Endothelial cell of umbilical vein (primary cell): ENCODE results near the gene F2RL3. TPM values are rescaled to one million over a fixed set of nuclear protein-coding genes. Genes with fewer than 3 reads are reported as not detected.

ENCODE experiments used
- BruUV-seq: library from RNA; stranded (reverse); fragments of 400-500 nt; replicated peaks from 2 replicates; lab custom pipeline; 2021; lab: Mats Ljungman, UMichigan
- CTCF ChIA-PET: fragments of 300-600, 350-600 bp; sonication (Branson Sonifier 250); formaldehyde crosslinking; loops from one replicate; lab custom pipeline; 2021; ENCODE audit warnings: antibody characterized with exemption, inconsistent platforms; lab: Charles Lee
- POLR2A ChIA-PET: fragments of 300-600, 350-600 bp; sonication (Branson Sonifier 250); formaldehyde crosslinking; loops from one replicate; lab custom pipeline; 2021; ENCODE audit warnings: antibody characterized with exemption, inconsistent platforms; lab: Charles Lee
- DNase-seq: peaks from one replicate; pipeline ENCODE4 v3.0.0-alpha.2; 2011; ENCODE audit warnings: low read depth, low spot score
- FAIRE-seq: peaks from 2 replicates; lab custom pipeline; 2011; peaks lifted over from hg19 to GRCh38; lab: Jason Lieb, UNC
- H2AFZ ChIP-seq: 2 replicates; pipeline ENCODE4 v1.6.0; 2012; ENCODE audit warnings: low read depth, low read length, control low read depth, inconsistent platforms
- H3K27ac ChIP-seq: 2 replicates; pipeline ENCODE4 v1.5.1; 2011; ENCODE audit warnings: low read depth, mild to moderate bottlenecking, control low read depth, low read length, moderate library complexity; ENCODE audit not compliant: insufficient read depth
- H3K27me3 ChIP-seq, 2 experiments: 2 replicates each; pipeline versions ENCODE4 v1.6.0 to v1.6.1; 2011; ENCODE audit warnings: low read length in 2 of 2, mixed read lengths in 1 of 2; ENCODE audit not compliant: control insufficient read depth in 2 of 2, insufficient read depth in 2 of 2
- H3K36me3 ChIP-seq, 2 experiments: 2 replicates in 1 of 2; 3 replicates in 1 of 2; pipeline ENCODE4 v1.5.1; 2011; ENCODE audit warnings: low read length in 2 of 2, mild to moderate bottlenecking in 1 of 2, moderate library complexity in 1 of 2; ENCODE audit not compliant: control insufficient read depth in 2 of 2, insufficient read depth in 2 of 2; ENCODE audit errors: extremely low read depth in 1 of 2
- H3K4me1 ChIP-seq: 3 replicates; pipeline ENCODE4 v1.5.1; 2011; ENCODE audit warnings: mild to moderate bottlenecking, low read length; ENCODE audit not compliant: control insufficient read depth, insufficient read depth; ENCODE audit errors: extremely low read depth
- H3K4me2 ChIP-seq: 2 replicates; pipeline ENCODE4 v1.6.1; 2011; ENCODE audit warnings: low read length, control low read depth, mixed read lengths; ENCODE audit not compliant: insufficient read depth
- H3K4me3 ChIP-seq, 3 experiments: fragments of 200-600 bp in 1 of 3; sonication (generic), shearing (Covaris generic) in 1 of 3; replicated peaks in 1 of 3; 2 replicates each; pipeline ENCODE4 v1.5.1; 2011 to 2016; ENCODE audit warnings: control low read depth in 3 of 3, low read length in 3 of 3, mild to moderate bottlenecking in 2 of 3, inconsistent platforms in 1 of 3, low read depth in 1 of 3, moderate library complexity in 1 of 3; ENCODE audit not compliant: insufficient read depth in 1 of 3
- H3K79me2 ChIP-seq: 2 replicates; pipeline ENCODE4 v1.6.0; 2012; ENCODE audit warnings: low read length, inconsistent platforms; ENCODE audit not compliant: control insufficient read depth, insufficient read depth
- H3K9ac ChIP-seq: replicated peaks from 2 replicates; pipeline ENCODE3; 2011; ENCODE audit warnings: low read length, control low read depth; ENCODE audit not compliant: insufficient read depth; ENCODE audit errors: extremely low read depth
- H3K9me1 ChIP-seq: replicated peaks from 3 replicates; pipeline ENCODE4 v1.6.0; 2011; ENCODE audit warnings: mild to moderate bottlenecking, low read length; ENCODE audit not compliant: control insufficient read depth, insufficient read depth; ENCODE audit errors: extremely low read depth
- H3K9me3 ChIP-seq: replicated peaks from 2 replicates; pipeline ENCODE4 v1.5.1; 2012; ENCODE audit warnings: low read length, inconsistent platforms; ENCODE audit not compliant: control insufficient read depth, insufficient read depth
- H4K20me1 ChIP-seq: replicated peaks from 2 replicates; pipeline ENCODE3; 2011; ENCODE audit warnings: mild to moderate bottlenecking, low read length; ENCODE audit not compliant: control insufficient read depth, insufficient read depth; ENCODE audit errors: extremely low read depth
- CTCF ChIP-seq, 2 donors: IDR thresholded peaks; 1 replicate in 1 of 2; 2 replicates in 1 of 2; pipeline ENCODE4 v1.5.1; 2011; ENCODE audit warnings: low read length in 2 of 2, mild to moderate bottlenecking in 2 of 2, moderate library complexity in 2 of 2, control low read depth in 1 of 2, inconsistent platforms in 1 of 2, low read depth in 1 of 2; ENCODE audit not compliant: insufficient read depth in 1 of 2; ENCODE audit errors: extremely low read depth in 1 of 2
- EZH2 ChIP-seq: IDR thresholded peaks from 2 replicates; pipeline ENCODE4 v1.6.1; 2012; ENCODE audit warnings: borderline replicate concordance, low read depth, mild to moderate bottlenecking, moderate library complexity, low read length, inconsistent platforms; ENCODE audit not compliant: severe bottlenecking
- FOS ChIP-seq: IDR thresholded peaks from 2 replicates; pipeline ENCODE4 v1.6.1; 2011; ENCODE audit warnings: mild to moderate bottlenecking, low read length, moderate library complexity, borderline replicate concordance; ENCODE audit not compliant: insufficient read depth
- GATA2 ChIP-seq: IDR thresholded peaks from 2 replicates; pipeline ENCODE4 v1.7.0; 2011; ENCODE audit warnings: low read depth, mild to moderate bottlenecking, moderate library complexity, mixed read lengths, low read length; ENCODE audit not compliant: insufficient read length, insufficient read depth
- JUN ChIP-seq: IDR thresholded peaks from 2 replicates; pipeline ENCODE4 v1.6.1; 2011; ENCODE audit warnings: borderline replicate concordance, low read depth; ENCODE audit not compliant: insufficient read length, insufficient read depth
- MYC ChIP-seq: IDR thresholded peaks from one replicate; pipeline ENCODE4 v1.6.1; 2011; ENCODE audit warnings: mild to moderate bottlenecking, low read depth, low read length
- POLR2A ChIP-seq: IDR thresholded peaks from 2 replicates; pipeline ENCODE4 v1.6.1; 2012; ENCODE audit warnings: low read depth, mild to moderate bottlenecking, control low read depth, low read length
- POLR2AphosphoS5 ChIP-seq: IDR thresholded peaks from 2 replicates; pipeline ENCODE4 v1.6.1; 2012; ENCODE audit warnings: low read depth, mild to moderate bottlenecking, control low read depth, low read length, moderate library complexity; ENCODE audit not compliant: insufficient read depth
- dilution Hi-C: fragments of 300-500 bp; cut with MboI; formaldehyde crosslinking; loops from one replicate; pipeline ENCODE4 v1.15.0; 2019; ENCODE audit warnings: low sequenced_read_pairs; ENCODE audit not compliant: extremely low pct_ligation_motif_present
- intact Hi-C: fragments of 100-400 bp; cut with micrococcal nuclease; formaldehyde crosslinking; loops from one replicate; pipeline ENCODE4 v1.10.0; 2022
- polyA plus RNA-seq, 4 experiments: library from polyadenylated mRNA; depleted of rRNA in 3 of 4; stranded (reverse) in 3 of 4; unstranded in 1 of 4; fragments of >200 nt; gene quantifications; 2 replicates each; pipeline versions ENCODE4 v1.2.1 to v1.2.3, GENCODE V29; 2011 to 2012; ENCODE audit warnings: missing spikeins in 1 of 4
- total RNA-seq: library from RNA; stranded (reverse); gene quantifications from 2 replicates; pipeline ENCODE4 v1.2.3, GENCODE V29; 2021
- TF ChIP-seq, protein P1 (sequence below): IDR thresholded peaks from 2 replicates; pipeline ENCODE4 v1.6.1; 2011; ENCODE audit not compliant: insufficient read depth, insufficient read length

The F2RL3 gene
- total and polyA plus RNA-seq, 2 donors (not counting 3 experiments of a cell fraction or from before 2014, with no cell fraction given): 1.2 to 1.7 TPM

GRCh38 chr19:16861011-16861410 is 27.8 kb upstream of the F2RL3 start:
- ChIA-PET CTCF (interaction anchor here (1.0 kb wide), 1 partner anchor 81 kb away, joined by 3 read pairs; no protein-coding TSS in a partner anchor), POLR2A (interaction anchor here (0.7 kb wide), 1 partner anchor 225 kb away, joined by 7 read pairs; no protein-coding TSS in a partner anchor)
- no peak for DNase-seq
- no peak overlapping the region for H3K4me3 ChIP-seq
- no peak overlapping the region for H3K4me2 ChIP-seq
- TF ChIP-seq EZH2 (no peak), MYC (no peak), FOS (no peak), GATA2 (no peak), CTCF (IDR thresholded peaks at IDR 0.05; ENCODE audit: extremely low read depth in 1 of 2, insufficient read depth in 1 of 2, low read depth in 1 of 2, low read length in 2 of 2) (no peak), POLR2A (no peak), POLR2AphosphoS5 (no peak), JUN (no peak)
- TF ChIP-seq, protein P1, sequence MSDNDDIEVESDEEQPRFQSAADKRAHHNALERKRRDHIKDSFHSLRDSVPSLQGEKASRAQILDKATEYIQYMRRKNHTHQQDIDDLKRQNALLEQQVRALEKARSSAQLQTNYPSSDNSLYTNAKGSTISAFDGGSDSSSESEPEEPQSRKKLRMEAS: no peak
- no peak overlapping the region for H2AFZ ChIP-seq
- no peaks in the 10 kb centered on the region for H3K9me1 ChIP-seq
- H3K9ac ChIP-seq: no peak overlapping the region
- FAIRE-seq: no peak
- no peaks in the 10 kb centered on the region for H3K4me1 ChIP-seq
- no peaks in the 10 kb centered on the region for H4K20me1 ChIP-seq
- H3K36me3 ChIP-seq: peaks cover 16 to 38% of the 10 kb centered on the region in 2 experiments
- no peaks in the 10 kb centered on the region for H3K9me3 ChIP-seq
- H3K27me3 ChIP-seq: no peaks in the 10 kb centered on the region
- H3K27ac ChIP-seq: no peak overlapping the region
- BruUV-seq: no TSS peak
- intact Hi-C loops (no loop called here), dilution Hi-C loops (no loop called here)
- H3K79me2 ChIP-seq: no peaks in the 10 kb centered on the region
